ENCODE measurements around the gene LRIG1. TPM values are rescaled to one million over a fixed set of nuclear protein-coding genes. Genes with fewer than 3 reads are reported as not detected.

The LRIG1 gene
- total and polyA plus RNA-seq, 3 experiments from 2014 or later: 37.9 to 47.9 (median 38.2) TPM

- H3K36me3 Mint-ChIP-seq: peaks cover 6 to 88% (median 20%) of the 10 kb centered on the region in 3 donors
- Histone ChIP-seq H3K4me1 (ENCODE audit: insufficient read depth, low read length) (no peaks in the 10 kb centered on the region), H3K4me3 (ENCODE audit: low read length) (no peak overlapping the region), H3K36me3 (ENCODE audit: insufficient read depth, low read length) (peaks cover 11% of the 10 kb centered on the region), H3K27ac (ENCODE audit: low read depth, low read length) (no peak overlapping the region), H3K27me3 (ENCODE audit: insufficient read depth, low read length, poor library complexity, severe bottlenecking) (no peaks in the 10 kb centered on the region), H3K9me3 (ENCODE audit: low read length) (no peaks in the 10 kb centered on the region)
- no peak for DNase-seq
- ChIA-PET CTCF (interaction anchor here (0.9 to 6.4 kb wide), 3 partner anchors 26 to 413 kb away, joined by 3 to 65 read pairs (median 4); no protein-coding TSS in a partner anchor), POLR2A (no interaction called here)
- H3K4me1 Mint-ChIP-seq: peaks cover 3% of the 10 kb centered on the region in 3 donors
- peak overlapping the region in 1 of 7 donors; percentile 59 for H3K4me3 Mint-ChIP-seq
- H3K27me3 Mint-ChIP-seq: no peaks in the 10 kb centered on the region
- H3K9me3 Mint-ChIP-seq: no peaks in the 10 kb centered on the region
- peak overlapping the region in 1 of 8 donors; percentile 39 for H3K27ac Mint-ChIP-seq
Measured at GRCh38 chr3:66404197-66404596, 96.6 kb downstream of the LRIG1 start.

- DNase-seq: no peak
- ChIA-PET CTCF (interaction anchor here (0.9 to 6.4 kb wide), 3 partner anchors 25 to 414 kb away, joined by 3 to 65 read pairs (median 4); no protein-coding TSS in a partner anchor), POLR2A (no interaction called here)
- peaks cover 6 to 89% (median 20%) of the 10 kb centered on the region in 3 donors for H3K36me3 Mint-ChIP-seq
- H3K36me3 ChIP-seq (ENCODE audit: insufficient read depth, low read length): peaks cover 11% of the 10 kb centered on the region
- peak overlapping the region in 3 of 8 donors; percentile 29 to 66 (median 39) for H3K27ac Mint-ChIP-seq
- H3K4me1 Mint-ChIP-seq: peaks cover 3% of the 10 kb centered on the region in 3 donors
- no peaks in the 10 kb centered on the region for H3K9me3 ChIP-seq (ENCODE audit: low read length)
- no peaks in the 10 kb centered on the region for H3K27me3 ChIP-seq (ENCODE audit: insufficient read depth, low read length, poor library complexity, severe bottlenecking)
- peak overlapping the region in 1 of 7 donors; percentile 59 for H3K4me3 Mint-ChIP-seq
- H3K27me3 Mint-ChIP-seq: no peaks in the 10 kb centered on the region
- H3K4me3 ChIP-seq (ENCODE audit: low read length): no peak overlapping the region
- no peaks in the 10 kb centered on the region for H3K9me3 Mint-ChIP-seq
- H3K27ac ChIP-seq (ENCODE audit: low read depth, low read length): no peak overlapping the region
- no peaks in the 10 kb centered on the region for H3K4me1 ChIP-seq (ENCODE audit: insufficient read depth, low read length)
Measured at GRCh38 chr3:66403323-66403990, 97.4 kb downstream of the LRIG1 start.

- Mint-ChIP-seq H3K4me3 (no peak overlapping the region), H3K9me3 (no peaks in the 10 kb centered on the region), H3K27me3 (no peaks in the 10 kb centered on the region), H3K36me3 (peaks cover 6 to 89% (median 21%) of the 10 kb centered on the region in 3 donors), H3K4me1 (peaks cover 0 to under 1% (median under 1%) of the 10 kb centered on the region in 3 donors), H3K27ac (peak overlapping the region in 3 of 8 donors; percentile 3 to 18 (median 14))
- CTCF ChIA-PET: interaction anchor here (1.4 to 6.4 kb wide), 2 partner anchors 149 to 414 kb away, joined by 4 to 65 read pairs; no protein-coding TSS in a partner anchor
- POLR2A ChIA-PET: no interaction called here
- Histone ChIP-seq H3K36me3 (ENCODE audit: insufficient read depth, low read length) (peaks cover 15% of the 10 kb centered on the region), H3K27ac (ENCODE audit: low read depth, low read length) (no peak overlapping the region), H3K9me3 (ENCODE audit: low read length) (no peaks in the 10 kb centered on the region), H3K27me3 (ENCODE audit: insufficient read depth, low read length, poor library complexity, severe bottlenecking) (no peaks in the 10 kb centered on the region), H3K4me1 (ENCODE audit: insufficient read depth, low read length) (no peaks in the 10 kb centered on the region), H3K4me3 (ENCODE audit: low read length) (no peak overlapping the region)
- no peak for DNase-seq
Measured at GRCh38 chr3:66402596-66403290, 98.1 kb downstream of the LRIG1 start.

GRCh38 chr3:66401675-66402491, 98.9 kb downstream of the LRIG1 start:
- CTCF ChIA-PET: no interaction called here
- DNase-seq: no peak
- no peak overlapping the region for H3K4me3 Mint-ChIP-seq
- no peaks in the 10 kb centered on the region for H3K9me3 Mint-ChIP-seq
- no peaks in the 10 kb centered on the region for H3K4me1 ChIP-seq (ENCODE audit: insufficient read depth, low read length)
- H3K27ac ChIP-seq (ENCODE audit: low read depth, low read length): no peak overlapping the region
- H3K36me3 ChIP-seq (ENCODE audit: insufficient read depth, low read length): peaks cover 12% of the 10 kb centered on the region
- H3K36me3 Mint-ChIP-seq: peaks cover 6 to 89% (median 23%) of the 10 kb centered on the region in 3 donors
- no peaks in the 10 kb centered on the region for H3K9me3 ChIP-seq (ENCODE audit: low read length)
- POLR2A ChIA-PET: no interaction called here
- H3K27me3 ChIP-seq (ENCODE audit: insufficient read depth, low read length, poor library complexity, severe bottlenecking): no peaks in the 10 kb centered on the region
- no peaks in the 10 kb centered on the region for H3K27me3 Mint-ChIP-seq
- H3K27ac Mint-ChIP-seq: peak overlapping the region in 2 of 8 donors; percentile 22 to 50
- H3K4me1 Mint-ChIP-seq: no peaks in the 10 kb centered on the region
- no peak overlapping the region for H3K4me3 ChIP-seq (ENCODE audit: low read length)

- H3K4me1 Mint-ChIP-seq: no peaks in the 10 kb centered on the region
- CTCF ChIA-PET: no interaction called here
Measured at GRCh38 chr3:66401157-66401550, 99.7 kb downstream of the LRIG1 start.

GRCh38 chr3:66400411-66401156, 100.2 kb downstream of the LRIG1 start:
- POLR2A ChIA-PET: interaction anchor here (0.6 kb wide), 1 partner anchor 422 kb away, joined by 4 read pairs; no protein-coding TSS in a partner anchor

More at GRCh38 chr3:66401157-66401550, 99.7 kb downstream of the LRIG1 start:
- no peaks in the 10 kb centered on the region for H3K9me3 Mint-ChIP-seq
- Histone ChIP-seq H3K4me1 (ENCODE audit: insufficient read depth, low read length) (no peaks in the 10 kb centered on the region), H3K27me3 (ENCODE audit: insufficient read depth, low read length, poor library complexity, severe bottlenecking) (no peaks in the 10 kb centered on the region), H3K9me3 (ENCODE audit: low read length) (no peaks in the 10 kb centered on the region), H3K36me3 (ENCODE audit: insufficient read depth, low read length) (peaks cover 7% of the 10 kb centered on the region), H3K27ac (ENCODE audit: low read depth, low read length) (no peak overlapping the region), H3K4me3 (ENCODE audit: low read length) (no peak overlapping the region)
- no peak overlapping the region for H3K4me3 Mint-ChIP-seq
- no peaks in the 10 kb centered on the region for H3K27me3 Mint-ChIP-seq
- DNase-seq: no peak
- H3K27ac Mint-ChIP-seq: peak overlapping the region in 4 of 8 donors; percentile 38 to 79 (median 56)
- H3K36me3 Mint-ChIP-seq: peaks cover 6 to 89% (median 25%) of the 10 kb centered on the region in 3 donors
- POLR2A ChIA-PET: no interaction called here

GRCh38 chr3:66399529-66400232, 101.1 kb downstream of the LRIG1 start:
- Mint-ChIP-seq H3K4me1 (peaks cover 4 to 7% (median 6%) of the 10 kb centered on the region in 3 donors), H3K4me3 (no peak overlapping the region), H3K36me3 (peaks cover 6 to 89% (median 21%) of the 10 kb centered on the region in 3 donors), H3K27ac (peak overlapping the region in 4 of 8 donors; percentile 7 to 80 (median 60)), H3K27me3 (no peaks in the 10 kb centered on the region), H3K9me3 (no peaks in the 10 kb centered on the region)
- Histone ChIP-seq H3K27me3 (ENCODE audit: insufficient read depth, low read length, poor library complexity, severe bottlenecking) (no peaks in the 10 kb centered on the region), H3K9me3 (ENCODE audit: low read length) (no peaks in the 10 kb centered on the region), H3K4me1 (ENCODE audit: insufficient read depth, low read length) (peaks cover 2% of the 10 kb centered on the region), H3K27ac (ENCODE audit: low read depth, low read length) (no peak overlapping the region), H3K36me3 (ENCODE audit: insufficient read depth, low read length) (peaks cover 7% of the 10 kb centered on the region), H3K4me3 (ENCODE audit: low read length) (no peak overlapping the region)
- ChIA-PET POLR2A (interaction anchor here (0.6 kb wide), 1 partner anchor 423 kb away, joined by 4 read pairs; no protein-coding TSS in a partner anchor), CTCF (interaction anchor here (1.7 kb wide), 1 partner anchor 146 kb away, joined by 4 read pairs; no protein-coding TSS in a partner anchor)
- no peak for DNase-seq

More at GRCh38 chr3:66400411-66401156, 100.2 kb downstream of the LRIG1 start:
- CTCF ChIA-PET: interaction anchor here (1.7 kb wide), 1 partner anchor 147 kb away, joined by 4 read pairs; no protein-coding TSS in a partner anchor
- no peaks in the 10 kb centered on the region for H3K9me3 ChIP-seq (ENCODE audit: low read length)
- no peaks in the 10 kb centered on the region for H3K27me3 ChIP-seq (ENCODE audit: insufficient read depth, low read length, poor library complexity, severe bottlenecking)
- DNase-seq: no peak
- H3K36me3 Mint-ChIP-seq: peaks cover 6 to 89% (median 25%) of the 10 kb centered on the region in 3 donors
- H3K27ac Mint-ChIP-seq: peak overlapping the region in 4 of 8 donors; percentile 23 to 79 (median 54)
- H3K4me3 ChIP-seq (ENCODE audit: low read length): no peak overlapping the region
- no peaks in the 10 kb centered on the region for H3K27me3 Mint-ChIP-seq
- H3K4me1 ChIP-seq (ENCODE audit: insufficient read depth, low read length): no peaks in the 10 kb centered on the region
- H3K9me3 Mint-ChIP-seq: no peaks in the 10 kb centered on the region
- no peaks in the 10 kb centered on the region for H3K4me1 Mint-ChIP-seq
- H3K4me3 Mint-ChIP-seq: no peak overlapping the region
- H3K27ac ChIP-seq (ENCODE audit: low read depth, low read length): no peak overlapping the region
- H3K36me3 ChIP-seq (ENCODE audit: insufficient read depth, low read length): peaks cover 7% of the 10 kb centered on the region

Measured in CD8-positive, alpha-beta memory T cell (primary cell).